Measurements from ENCODE around the gene ALG9.

The ALG9 gene

DNA sequence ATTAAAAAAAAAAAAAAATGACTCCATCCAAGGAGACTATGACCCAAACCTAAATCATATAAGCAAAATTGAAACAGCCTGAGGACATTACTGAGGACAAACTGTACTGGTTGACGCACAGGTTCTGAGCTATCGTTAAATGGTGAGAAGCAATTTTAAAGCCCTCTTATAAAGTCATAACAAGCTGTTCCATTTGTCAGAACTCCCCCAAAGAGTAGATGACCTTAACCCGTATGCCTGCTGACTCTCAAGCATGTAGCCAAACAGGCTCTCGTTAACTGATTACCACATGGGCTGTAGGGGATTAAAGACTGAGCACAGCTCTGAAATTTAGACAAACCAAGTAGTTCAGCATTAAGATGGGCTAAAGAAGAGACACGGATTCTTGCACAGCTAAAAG lies 38.0 kb upstream of the ALG9 start (continued):
- TF ChIP-seq ZSCAN30 (tag by site-specific recombination; IDR thresholded peaks at IDR 0.05) (no peak), ZNF560 (tag by site-specific recombination; IDR thresholded peaks at IDR 0.05; ENCODE audit: borderline replicate concordance) (no peak), ZSCAN23 (tag by site-specific recombination; IDR thresholded peaks at IDR 0.05) (no peak), ZNF239 (tag by site-specific recombination; IDR thresholded peaks at IDR 0.05) (no peak), ZNF214 (tag by site-specific recombination; IDR thresholded peaks at IDR 0.05; ENCODE audit: borderline replicate concordance) (no peak)

DNA sequence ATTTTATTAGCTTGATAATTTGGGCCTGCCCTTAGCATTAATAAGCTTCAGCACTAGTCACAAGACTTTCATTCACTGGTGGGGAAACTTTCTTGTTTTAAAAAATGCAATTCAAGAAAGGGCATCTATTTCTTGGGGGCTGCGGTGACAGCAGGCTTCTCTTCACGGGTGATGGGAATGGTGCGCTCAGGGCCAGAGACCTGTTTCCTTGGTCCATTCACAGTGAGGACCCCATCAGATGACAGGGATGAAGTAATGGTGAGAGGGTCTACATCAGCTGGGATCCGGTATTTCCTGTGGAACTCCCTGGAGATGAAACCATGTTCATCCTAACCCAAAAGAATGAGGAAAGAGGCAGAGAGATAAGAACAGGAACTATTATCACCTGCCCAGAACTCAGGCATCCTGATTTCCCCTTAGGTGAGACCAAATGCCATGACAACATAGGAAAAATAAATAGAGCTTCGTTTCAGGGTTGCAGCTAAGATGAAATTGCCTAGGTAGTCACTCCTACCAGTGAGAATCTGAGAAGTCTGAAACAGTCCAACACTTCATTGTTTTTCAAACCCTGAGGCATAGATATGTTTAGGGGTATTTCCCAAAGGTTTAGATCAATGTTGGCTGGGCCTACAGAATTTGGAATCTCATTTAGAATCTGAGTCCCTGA lies 37.4 kb upstream of the ALG9 start:
- Histone ChIP-seq H3K4me1 (ENCODE audit: control insufficient read depth, insufficient read depth, low read length) (no peaks in the 10 kb centered on the region), H3K36me3 (ENCODE audit: control insufficient read depth in 2 of 2, insufficient read depth in 1 of 2, low read length in 2 of 2) (no peaks in the 10 kb centered on the region), H3K27ac (ENCODE audit: extremely low read depth, low read depth, low read length) (no peak overlapping the region), H3K4me3 (ENCODE audit: low read depth, low read length) (no peak overlapping the region), H3K9me3 (ENCODE audit: control insufficient read depth, insufficient read depth, low read depth, low read length) (no peaks in the 10 kb centered on the region)
- ChIA-PET CTCF (interaction anchor here (0.5 to 1.0 kb wide), 3 partner anchors 9 to 136 kb away, joined by 3 to 4 read pairs (median 3); no protein-coding TSS in a partner anchor), POLR2A (interaction anchor here (1.2 kb wide), 1 partner anchor 37 kb away, joined by 4 read pairs; the partner anchor contains the start of gene ALG9)
- TF ChIP-seq ZIC2 (tag by site-specific recombination; IDR thresholded peaks at IDR 0.05): no peak
- no peak for TF ChIP-seq TRIM28 (IDR thresholded peaks at IDR 0.05; ENCODE audit: borderline replicate concordance, low read length)
- TF ChIP-seq KLF9 (tag by site-specific recombination; IDR thresholded peaks at IDR 0.05; ENCODE audit: low read depth): no peak
- no peak for TF ChIP-seq ZNF174 (tag by site-specific recombination; IDR thresholded peaks at IDR 0.05)
- TF ChIP-seq ZBTB21 (tag by site-specific recombination; IDR thresholded peaks at IDR 0.05): no peak
- TF ChIP-seq ZNF768 (tag by site-specific recombination; IDR thresholded peaks at IDR 0.05): no peak
- TF ChIP-seq ZNF654 (tag by site-specific recombination; IDR thresholded peaks at IDR 0.05; ENCODE audit: low read depth): no peak
- no peak for TF ChIP-seq KLF7 (tag by site-specific recombination; IDR thresholded peaks at IDR 0.05; ENCODE audit: borderline replicate concordance)
- TF ChIP-seq MZF1 (tag by site-specific recombination; IDR thresholded peaks at IDR 0.05; ENCODE audit: borderline replicate concordance): no peak
- no peak for TF ChIP-seq ZNF776 (tag by site-specific recombination; IDR thresholded peaks at IDR 0.05; ENCODE audit: borderline replicate concordance)
- TF ChIP-seq EGR2 (tag by site-specific recombination; IDR thresholded peaks at IDR 0.05; ENCODE audit: low read depth): no peak
- TF ChIP-seq ZNF792 (tag by site-specific recombination; IDR thresholded peaks at IDR 0.05): no peak
- no peak for TF ChIP-seq ZNF138 (tag by site-specific recombination; IDR thresholded peaks at IDR 0.05; ENCODE audit: borderline replicate concordance)
- TF ChIP-seq ZFHX2 (tag by site-specific recombination; conservative IDR thresholded peaks at IDR 0.05): no peak
- no peak for TF ChIP-seq ZNF664 (tag by site-specific recombination; IDR thresholded peaks at IDR 0.05)
- TF ChIP-seq ZBTB48 (tag by site-specific recombination; IDR thresholded peaks at IDR 0.05): no peak
- TF ChIP-seq ZNF16 (tag by site-specific recombination; IDR thresholded peaks at IDR 0.05; ENCODE audit: low read depth): no peak
- TF ChIP-seq ZNF146 (tag by site-specific recombination; IDR thresholded peaks at IDR 0.05): no peak
- no peak for TF ChIP-seq ZNF202 (tag by site-specific recombination; IDR thresholded peaks at IDR 0.05; ENCODE audit: borderline replicate concordance)
- TF ChIP-seq ZNF624 (tag by site-specific recombination; IDR thresholded peaks at IDR 0.05): no peak

DNA sequence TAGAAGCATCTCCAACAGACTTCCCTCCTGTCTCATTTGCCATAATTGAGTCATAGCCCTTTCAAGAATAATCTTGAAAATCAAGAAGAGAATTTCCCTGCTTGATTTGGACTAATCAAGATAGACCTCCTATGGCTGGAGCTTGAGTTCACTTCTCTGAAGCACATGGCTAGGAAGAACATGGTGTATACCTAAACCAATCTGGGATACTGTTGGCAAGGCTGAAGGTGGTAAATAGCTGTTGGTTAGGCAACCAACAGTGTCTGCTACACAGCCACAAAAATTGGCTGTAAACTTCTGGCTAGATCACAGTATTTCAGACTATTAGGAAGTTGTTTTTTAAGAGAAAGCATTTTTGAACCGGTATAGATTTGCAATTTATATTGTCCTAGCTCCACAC lies 35.3 kb upstream of the ALG9 start:
- ChIA-PET CTCF (no interaction called here), POLR2A (no interaction called here)
- Histone ChIP-seq H3K27ac (ENCODE audit: extremely low read depth, low read depth, low read length) (no peak overlapping the region), H3K4me1 (ENCODE audit: control insufficient read depth, insufficient read depth, low read length) (no peaks in the 10 kb centered on the region), H3K4me3 (ENCODE audit: low read depth, low read length) (no peak overlapping the region), H3K36me3 (ENCODE audit: control insufficient read depth in 2 of 2, insufficient read depth in 1 of 2, low read length in 2 of 2) (no peaks in the 10 kb centered on the region), H3K9me3 (ENCODE audit: control insufficient read depth, insufficient read depth, low read depth, low read length) (no peaks in the 10 kb centered on the region)
- TF ChIP-seq ZNF416 (tag by site-specific recombination; IDR thresholded peaks at IDR 0.05) (no peak), ZNF555 (tag by site-specific recombination; conservative IDR thresholded peaks at IDR 0.05) (no peak), ZNF747 (tag by site-specific recombination; IDR thresholded peaks at IDR 0.05) (no peak), BCL11A (tag by site-specific recombination; IDR thresholded peaks at IDR 0.05; ENCODE audit: low read depth) (no peak), ZNF292 (tag by site-specific recombination; IDR thresholded peaks at IDR 0.05; ENCODE audit: borderline replicate concordance, low read depth) (no peak), ZSCAN23 (tag by site-specific recombination; IDR thresholded peaks at IDR 0.05) (no peak), ZNF48 (tag by site-specific recombination; IDR thresholded peaks at IDR 0.05) (no peak), ZNF670 (tag by site-specific recombination; IDR thresholded peaks at IDR 0.05; ENCODE audit: low read depth) (no peak), OVOL3 (tag by site-specific recombination; IDR thresholded peaks at IDR 0.05) (no peak)
- TF ChIP-seq, protein P1, sequence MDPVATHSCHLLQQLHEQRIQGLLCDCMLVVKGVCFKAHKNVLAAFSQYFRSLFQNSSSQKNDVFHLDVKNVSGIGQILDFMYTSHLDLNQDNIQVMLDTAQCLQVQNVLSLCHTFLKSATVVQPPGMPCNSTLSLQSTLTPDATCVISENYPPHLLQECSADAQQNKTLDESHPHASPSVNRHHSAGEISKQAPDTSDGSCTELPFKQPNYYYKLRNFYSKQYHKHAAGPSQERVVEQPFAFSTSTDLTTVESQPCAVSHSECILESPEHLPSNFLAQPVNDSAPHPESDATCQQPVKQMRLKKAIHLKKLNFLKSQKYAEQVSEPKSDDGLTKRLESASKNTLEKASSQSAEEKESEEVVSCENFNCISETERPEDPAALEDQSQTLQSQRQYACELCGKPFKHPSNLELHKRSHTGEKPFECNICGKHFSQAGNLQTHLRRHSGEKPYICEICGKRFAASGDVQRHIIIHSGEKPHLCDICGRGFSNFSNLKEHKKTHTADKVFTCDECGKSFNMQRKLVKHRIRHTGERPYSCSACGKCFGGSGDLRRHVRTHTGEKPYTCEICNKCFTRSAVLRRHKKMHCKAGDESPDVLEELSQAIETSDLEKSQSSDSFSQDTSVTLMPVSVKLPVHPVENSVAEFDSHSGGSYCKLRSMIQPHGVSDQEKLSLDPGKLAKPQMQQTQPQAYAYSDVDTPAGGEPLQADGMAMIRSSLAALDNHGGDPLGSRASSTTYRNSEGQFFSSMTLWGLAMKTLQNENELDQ (tag by site-specific recombination; IDR thresholded peaks at IDR 0.05; ENCODE audit: low read depth): no peak

Measured in HEK293 (cell line).